ENCODE results near the gene RAB10.

GRCh38 chr2:26075173-26075572 lies 41.3 kb downstream of the RAB10 start:
- TF ChIP-seq, protein P1, sequence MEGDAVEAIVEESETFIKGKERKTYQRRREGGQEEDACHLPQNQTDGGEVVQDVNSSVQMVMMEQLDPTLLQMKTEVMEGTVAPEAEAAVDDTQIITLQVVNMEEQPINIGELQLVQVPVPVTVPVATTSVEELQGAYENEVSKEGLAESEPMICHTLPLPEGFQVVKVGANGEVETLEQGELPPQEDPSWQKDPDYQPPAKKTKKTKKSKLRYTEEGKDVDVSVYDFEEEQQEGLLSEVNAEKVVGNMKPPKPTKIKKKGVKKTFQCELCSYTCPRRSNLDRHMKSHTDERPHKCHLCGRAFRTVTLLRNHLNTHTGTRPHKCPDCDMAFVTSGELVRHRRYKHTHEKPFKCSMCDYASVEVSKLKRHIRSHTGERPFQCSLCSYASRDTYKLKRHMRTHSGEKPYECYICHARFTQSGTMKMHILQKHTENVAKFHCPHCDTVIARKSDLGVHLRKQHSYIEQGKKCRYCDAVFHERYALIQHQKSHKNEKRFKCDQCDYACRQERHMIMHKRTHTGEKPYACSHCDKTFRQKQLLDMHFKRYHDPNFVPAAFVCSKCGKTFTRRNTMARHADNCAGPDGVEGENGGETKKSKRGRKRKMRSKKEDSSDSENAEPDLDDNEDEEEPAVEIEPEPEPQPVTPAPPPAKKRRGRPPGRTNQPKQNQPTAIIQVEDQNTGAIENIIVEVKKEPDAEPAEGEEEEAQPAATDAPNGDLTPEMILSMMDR (IDR thresholded peaks at IDR 0.05; ENCODE audit: poor library complexity, severe bottlenecking): no peak
- TF ChIP-seq, protein P2, sequence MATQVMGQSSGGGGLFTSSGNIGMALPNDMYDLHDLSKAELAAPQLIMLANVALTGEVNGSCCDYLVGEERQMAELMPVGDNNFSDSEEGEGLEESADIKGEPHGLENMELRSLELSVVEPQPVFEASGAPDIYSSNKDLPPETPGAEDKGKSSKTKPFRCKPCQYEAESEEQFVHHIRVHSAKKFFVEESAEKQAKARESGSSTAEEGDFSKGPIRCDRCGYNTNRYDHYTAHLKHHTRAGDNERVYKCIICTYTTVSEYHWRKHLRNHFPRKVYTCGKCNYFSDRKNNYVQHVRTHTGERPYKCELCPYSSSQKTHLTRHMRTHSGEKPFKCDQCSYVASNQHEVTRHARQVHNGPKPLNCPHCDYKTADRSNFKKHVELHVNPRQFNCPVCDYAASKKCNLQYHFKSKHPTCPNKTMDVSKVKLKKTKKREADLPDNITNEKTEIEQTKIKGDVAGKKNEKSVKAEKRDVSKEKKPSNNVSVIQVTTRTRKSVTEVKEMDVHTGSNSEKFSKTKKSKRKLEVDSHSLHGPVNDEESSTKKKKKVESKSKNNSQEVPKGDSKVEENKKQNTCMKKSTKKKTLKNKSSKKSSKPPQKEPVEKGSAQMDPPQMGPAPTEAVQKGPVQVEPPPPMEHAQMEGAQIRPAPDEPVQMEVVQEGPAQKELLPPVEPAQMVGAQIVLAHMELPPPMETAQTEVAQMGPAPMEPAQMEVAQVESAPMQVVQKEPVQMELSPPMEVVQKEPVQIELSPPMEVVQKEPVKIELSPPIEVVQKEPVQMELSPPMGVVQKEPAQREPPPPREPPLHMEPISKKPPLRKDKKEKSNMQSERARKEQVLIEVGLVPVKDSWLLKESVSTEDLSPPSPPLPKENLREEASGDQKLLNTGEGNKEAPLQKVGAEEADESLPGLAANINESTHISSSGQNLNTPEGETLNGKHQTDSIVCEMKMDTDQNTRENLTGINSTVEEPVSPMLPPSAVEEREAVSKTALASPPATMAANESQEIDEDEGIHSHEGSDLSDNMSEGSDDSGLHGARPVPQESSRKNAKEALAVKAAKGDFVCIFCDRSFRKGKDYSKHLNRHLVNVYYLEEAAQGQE (IDR thresholded peaks at IDR 0.05; ENCODE audit: borderline replicate concordance): no peak
- no peak for TF ChIP-seq EP300 (conservative IDR thresholded peaks at IDR 0.05; ENCODE audit: poor library complexity, severe bottlenecking)
